Mucosa of descending colon (tissue), 3 donors: ENCODE data around the gene RERG. TPM values are rescaled to one million over a fixed set of nuclear protein-coding genes. Genes with fewer than 3 reads are reported as not detected.

Source experiments
- ATAC-seq: fragments of 200-7000 bp; cut with Tn5 transposase; one replicate; pipeline ENCODE4 v1.9.1; 2020; ENCODE audit warnings: mild to moderate bottlenecking, moderate library complexity
- DNase-seq, 3 donors: peaks; one replicate each; pipeline ENCODE4 v3.0.0-alpha.2; 2020
- H3K36me3 ChIP-seq: fragments of 200-600 bp; one replicate; pipeline ENCODE4 v1.8.0; 2021; ENCODE audit warnings: low read depth, mild to moderate bottlenecking
- H3K4me1 ChIP-seq: fragments of 200-600 bp; one replicate; pipeline ENCODE4 v1.8.0; 2021; ENCODE audit warnings: low read depth, mild to moderate bottlenecking
- H3K4me3 ChIP-seq: fragments of 200-600 bp; one replicate; pipeline ENCODE4 v1.8.0; 2021; ENCODE audit warnings: mild to moderate bottlenecking
- H3K9me3 ChIP-seq: fragments of 200-600 bp; one replicate; pipeline ENCODE4 v1.8.0; 2021; ENCODE audit warnings: mild to moderate bottlenecking
- intact Hi-C, 2 donors: fragments of 100-400 bp; cut with DNase I in 1 of 2; cut with micrococcal nuclease in 1 of 2; formaldehyde crosslinking; loops; one replicate each; pipeline versions ENCODE4 v1.11.0 to v1.11.1; 2022; cut with DNase I, micrococcal nuclease
- total RNA-seq, 3 donors: library from RNA; stranded (reverse); fragmentation: NEBNext Ultra II Directional in 2 of 3; extraction: Animal tissue kit (Norgen Biotek cat#: 25700) in 2 of 3; gene quantifications; one replicate each; pipeline versions ENCODE4 v1.2.1 to v1.2.4, GENCODE V29; 2021 to 2023
- TF ChIP-seq, protein P1 (sequence below): fragments of 200-600 bp; IDR thresholded peaks from one replicate; pipeline ENCODE4 v1.8.0; 2022; ENCODE audit warnings: antibody characterized with exemption, mild to moderate bottlenecking
- donor health status: DM: no; HTN: no; CAD: no; lungs with moderate emphysema.
- donor health status: DM: no; HTN: no; CAD: no.
- donor health status: DM: no; HTN: yes; CAD: no.

RERG gene
- total RNA-seq, 3 donors from 2014 or later = 1.4 to 31.6 (median 5.2) TPM

DNA sequence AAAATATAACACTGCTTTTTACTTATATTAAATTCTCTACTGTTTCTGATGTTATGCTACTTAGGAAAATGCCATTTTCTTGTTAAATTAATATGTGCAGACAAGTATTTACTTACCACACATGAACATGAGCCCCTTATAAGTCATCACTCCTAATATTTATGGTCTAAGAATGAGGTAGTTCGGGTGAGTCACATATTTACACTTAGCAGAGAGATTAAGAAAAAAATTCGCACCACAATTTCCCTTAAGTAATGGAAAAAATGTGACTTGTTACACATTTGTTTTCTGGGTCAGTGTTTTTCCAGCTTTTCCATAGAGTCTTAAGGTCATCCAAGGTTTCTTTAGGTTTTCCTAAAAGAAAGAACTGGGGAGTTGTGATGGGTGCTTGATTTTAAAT lies 68.3 kb downstream of the RERG start:
- Histone ChIP-seq H3K36me3 (no peaks in the 10 kb centered on the region), H3K4me3 (no peak overlapping the region), H3K4me1 (no peaks in the 10 kb centered on the region), H3K9me3 (no peaks in the 10 kb centered on the region)
- TF ChIP-seq, protein P1, sequence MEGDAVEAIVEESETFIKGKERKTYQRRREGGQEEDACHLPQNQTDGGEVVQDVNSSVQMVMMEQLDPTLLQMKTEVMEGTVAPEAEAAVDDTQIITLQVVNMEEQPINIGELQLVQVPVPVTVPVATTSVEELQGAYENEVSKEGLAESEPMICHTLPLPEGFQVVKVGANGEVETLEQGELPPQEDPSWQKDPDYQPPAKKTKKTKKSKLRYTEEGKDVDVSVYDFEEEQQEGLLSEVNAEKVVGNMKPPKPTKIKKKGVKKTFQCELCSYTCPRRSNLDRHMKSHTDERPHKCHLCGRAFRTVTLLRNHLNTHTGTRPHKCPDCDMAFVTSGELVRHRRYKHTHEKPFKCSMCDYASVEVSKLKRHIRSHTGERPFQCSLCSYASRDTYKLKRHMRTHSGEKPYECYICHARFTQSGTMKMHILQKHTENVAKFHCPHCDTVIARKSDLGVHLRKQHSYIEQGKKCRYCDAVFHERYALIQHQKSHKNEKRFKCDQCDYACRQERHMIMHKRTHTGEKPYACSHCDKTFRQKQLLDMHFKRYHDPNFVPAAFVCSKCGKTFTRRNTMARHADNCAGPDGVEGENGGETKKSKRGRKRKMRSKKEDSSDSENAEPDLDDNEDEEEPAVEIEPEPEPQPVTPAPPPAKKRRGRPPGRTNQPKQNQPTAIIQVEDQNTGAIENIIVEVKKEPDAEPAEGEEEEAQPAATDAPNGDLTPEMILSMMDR = no peak
- DNase-seq (no peak), ATAC-seq (peak; percentile 34)
- intact Hi-C loops = loop anchor here (5.0 kb wide), 1 partner anchor 69 kb away; the partner anchor contains the start of gene RERG (in 2 of the 2)

DNA sequence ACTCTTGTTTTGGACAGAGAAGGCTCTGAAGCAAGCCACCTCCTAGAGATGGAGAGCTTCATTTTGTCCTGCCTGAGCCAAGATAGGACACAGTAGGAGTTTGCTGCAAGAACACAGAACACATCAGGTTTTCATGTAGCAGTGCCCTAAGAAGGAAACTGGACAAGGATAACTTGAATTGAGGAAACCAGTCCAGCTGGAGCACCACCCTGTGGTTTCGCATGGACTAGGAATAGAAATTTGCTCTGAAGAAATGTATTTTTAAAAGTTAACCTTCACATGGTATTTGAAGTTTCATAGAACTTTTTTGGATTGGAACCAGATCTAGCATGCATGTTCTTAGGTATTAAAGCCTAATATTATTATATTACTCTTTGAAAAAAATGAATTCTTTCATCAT lies 68.8 kb downstream of the RERG start:
- H3K36me3 ChIP-seq = no peaks in the 10 kb centered on the region
- ATAC-seq = peak; percentile 25
- DNase-seq = no peak
- no peaks in the 10 kb centered on the region for H3K4me1 ChIP-seq
- TF ChIP-seq, protein P1 = no peak
- H3K4me3 ChIP-seq = no peak overlapping the region
- H3K9me3 ChIP-seq = no peaks in the 10 kb centered on the region
- intact Hi-C loops = loop anchor here (5.0 kb wide), 1 partner anchor 70 kb away; the partner anchor contains the start of gene RERG (in 2 of the 2)

DNA sequence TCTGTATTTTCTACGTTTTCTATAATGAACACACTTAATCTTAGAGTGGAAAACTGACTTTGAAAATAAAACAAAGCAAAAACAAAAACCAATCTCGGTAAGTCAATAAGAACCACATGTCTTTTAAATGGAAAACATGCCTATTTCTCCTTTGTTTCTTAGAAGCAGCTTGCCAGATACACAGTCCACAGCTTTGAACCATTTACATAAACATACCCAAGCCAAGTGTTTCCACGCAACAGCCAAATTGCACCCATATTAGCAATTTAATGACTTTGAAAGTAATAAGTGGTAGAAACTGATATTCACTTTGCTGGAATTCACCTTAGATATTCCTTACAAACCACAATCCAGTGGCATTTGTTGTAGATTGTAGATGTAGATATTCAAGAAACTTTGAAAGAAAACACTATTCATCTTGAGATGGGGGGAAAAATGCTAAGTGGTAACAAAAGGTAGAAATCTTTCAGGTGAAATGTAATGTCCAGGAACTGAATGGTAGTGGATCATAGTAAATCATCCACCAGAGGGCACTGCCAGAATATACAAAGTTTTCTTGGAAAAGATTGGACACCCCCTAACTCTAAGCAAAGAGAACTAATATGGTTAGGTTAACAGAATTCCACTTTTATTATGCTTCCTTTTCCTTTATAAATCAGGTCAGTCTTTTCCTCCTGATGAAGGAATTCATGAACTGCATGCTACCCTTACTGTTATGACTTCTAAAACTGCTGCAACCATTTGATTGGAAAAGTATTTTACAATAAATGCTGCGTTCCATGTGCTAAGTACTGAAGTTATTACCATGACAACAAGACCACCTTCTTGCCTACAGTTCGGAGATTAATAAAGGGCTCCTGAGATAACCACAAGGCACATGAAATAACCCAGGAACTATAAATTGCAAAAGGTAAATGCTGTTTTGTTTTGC lies 69.8 kb downstream of the RERG start:
- no peaks in the 10 kb centered on the region for H3K4me1 ChIP-seq
- no peaks in the 10 kb centered on the region for H3K36me3 ChIP-seq
- H3K9me3 ChIP-seq = no peaks in the 10 kb centered on the region
- intact Hi-C loops = loop anchor here (5.0 kb wide), 1 partner anchor 71 kb away; the partner anchor contains the start of gene RERG (in 2 of the 2)
- H3K4me3 ChIP-seq = no peak overlapping the region
- DNase-seq = peak in 1 of 3 donors; percentile 49
- TF ChIP-seq, protein P1 = no peak
- peak; percentile 47 for ATAC-seq

DNA sequence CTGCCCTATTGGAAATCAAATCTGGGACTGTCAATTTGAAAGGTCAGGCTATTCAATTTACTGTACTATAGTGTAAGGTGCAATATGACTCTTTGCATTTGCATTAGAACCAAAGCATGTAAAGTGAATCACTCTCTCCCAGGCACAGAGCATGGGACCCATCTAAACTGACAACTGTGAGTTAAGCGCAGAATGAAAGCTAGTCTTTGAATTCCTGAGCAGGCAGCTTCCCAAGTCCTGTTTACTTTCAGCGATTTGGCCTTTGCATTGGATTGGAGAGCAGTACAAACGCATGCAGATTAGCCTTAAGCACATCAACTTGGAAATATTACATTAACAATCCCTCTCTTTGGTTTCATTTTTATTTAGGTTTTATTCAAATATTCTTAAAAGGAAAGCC lies 74.6 kb downstream of the RERG start:
- no peak for DNase-seq
- no peak for ATAC-seq
- H3K9me3 ChIP-seq = no peaks in the 10 kb centered on the region
- intact Hi-C loops = no loop called here
- no peaks in the 10 kb centered on the region for H3K36me3 ChIP-seq
- H3K4me1 ChIP-seq = no peaks in the 10 kb centered on the region
- TF ChIP-seq, protein P1 = no peak
- no peak overlapping the region for H3K4me3 ChIP-seq

DNA sequence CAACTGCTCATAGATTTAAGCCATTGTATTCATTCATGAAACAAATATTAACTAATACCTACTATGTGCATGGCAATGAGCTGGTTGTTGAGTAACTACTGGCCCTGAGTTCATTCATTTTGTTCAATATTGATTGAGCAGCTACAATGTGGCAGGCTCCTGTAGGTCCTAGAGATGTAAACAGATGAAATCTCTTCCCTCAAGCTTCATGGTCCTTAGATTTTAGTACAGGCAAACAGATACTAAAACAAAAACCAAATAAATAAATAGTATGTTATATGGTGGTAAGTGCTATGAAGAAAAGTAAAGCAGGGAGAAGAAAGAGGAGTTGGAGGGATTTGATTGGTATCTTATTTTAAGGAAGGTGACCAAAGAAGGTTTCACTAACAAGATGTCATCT lies 77.8 kb downstream of the RERG start:
- ATAC-seq (no peak), DNase-seq (no peak)
- no peaks in the 10 kb centered on the region for H3K36me3 ChIP-seq
- TF ChIP-seq, protein P1 = no peak
- H3K9me3 ChIP-seq = no peaks in the 10 kb centered on the region
- no peaks in the 10 kb centered on the region for H3K4me1 ChIP-seq
- no peak overlapping the region for H3K4me3 ChIP-seq
- intact Hi-C loops = no loop called here
